Measurements from ENCODE around the gene NLRP11. TPM values are rescaled to one million over a fixed set of nuclear protein-coding genes. Genes with fewer than 3 reads are reported as not detected.

Gene NLRP11
- total RNA-seq, 1 experiment from 2014 or later, result not detected

DNA sequence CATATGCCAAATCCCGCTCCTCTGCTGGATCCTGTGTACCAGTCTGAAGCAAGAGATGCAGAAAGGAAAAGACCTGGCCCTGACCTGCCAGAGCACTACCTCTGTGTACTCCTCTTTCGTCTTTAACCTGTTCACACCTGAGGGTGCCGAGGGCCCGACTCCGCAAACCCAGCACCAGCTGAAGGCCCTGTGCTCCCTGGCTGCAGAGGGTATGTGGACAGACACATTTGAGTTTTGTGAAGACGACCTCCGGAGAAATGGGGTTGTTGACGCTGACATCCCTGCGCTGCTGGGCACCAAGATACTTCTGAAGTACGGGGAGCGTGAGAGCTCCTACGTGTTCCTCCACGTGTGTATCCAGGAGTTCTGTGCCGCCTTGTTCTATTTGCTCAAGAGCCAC lies 26.6 kb upstream of the NLRP11 start:
- Histone ChIP-seq H4K20me1 (ENCODE audit: control insufficient read depth, insufficient read depth, insufficient read length) (no peaks in the 10 kb centered on the region), H4K5ac (ENCODE audit: insufficient read length, low read depth, low read length) (no peak overlapping the region), H3K9ac (ENCODE audit: extremely low read depth, insufficient read length, low read length) (no peak overlapping the region), H2AK5ac (ENCODE audit: insufficient read length, low read length) (no peak overlapping the region), H4K91ac (ENCODE audit: insufficient read length, low read depth, low read length) (no peak overlapping the region), H3K56ac (ENCODE audit: insufficient read length, low read depth, low read length) (no peak overlapping the region), H3K23ac (ENCODE audit: insufficient read length, low read depth, low read length) (no peak overlapping the region), H3K4ac (ENCODE audit: low read depth, low read length) (no peak overlapping the region), H3K79me2 (ENCODE audit: insufficient read depth, low read length) (no peaks in the 10 kb centered on the region), H3K4me1 (ENCODE audit: insufficient read depth, low read length) (no peaks in the 10 kb centered on the region), H2BK20ac (ENCODE audit: low read depth, low read length, poor library complexity, severe bottlenecking) (no peak overlapping the region), H3K23me2 (ENCODE audit: insufficient read length, low read depth, low read length, poor library complexity, severe bottlenecking) (no peaks in the 10 kb centered on the region), H3K27ac (ENCODE audit: insufficient read length, low read depth, low read length) (no peak overlapping the region), H3T11ph (ENCODE audit: low read length) (no peak overlapping the region), H3K14ac (ENCODE audit: insufficient read depth, low read length) (no peak overlapping the region), H2AFZ (ENCODE audit: low read length) (no peak overlapping the region), H3K4me2 (ENCODE audit: insufficient read depth, insufficient read length, low read length) (no peak overlapping the region), H3K27me3 (ENCODE audit: insufficient read depth, low read length) (no peaks in the 10 kb centered on the region), H3K18ac (ENCODE audit: insufficient read length, low read depth, low read length) (no peak overlapping the region), H3K79me1 (ENCODE audit: insufficient read depth, low read depth, low read length, poor library complexity, severe bottlenecking) (no peaks in the 10 kb centered on the region), H2BK12ac (ENCODE audit: insufficient read length, low read depth, low read length) (no peak overlapping the region), H4K8ac (replicated peaks; ENCODE audit: insufficient read length, low read depth, low read length) (no peak overlapping the region), H2BK15ac (ENCODE audit: low read depth, low read length) (no peak overlapping the region), H3K9me3 (ENCODE audit: control insufficient read depth, low read depth, low read length) (peaks cover 90% of the 10 kb centered on the region), H2BK120ac (ENCODE audit: low read depth, low read length, poor library complexity, severe bottlenecking) (no peak overlapping the region), H2BK5ac (ENCODE audit: insufficient read length, low read length) (no peak overlapping the region)
- peaks cover 3% of the 10 kb centered on the region for H3K27me3 Mint-ChIP-seq (ENCODE audit: low read depth)
- no CpG with 5 or more reads among the region's 14 CpGs for WGBS (ENCODE audit: extremely low coverage, insufficient read length, low lambda C conversion rate)
- H3K4me3 Mint-ChIP-seq, result no peak overlapping the region
- peaks cover 5 to 18% (median 10%) of the 10 kb centered on the region in 3 experiments; a peak in 6 of 7 replicates for H3K36me3 Mint-ChIP-seq (ENCODE audit: insufficient read depth in 1 of 3, low read depth in 3 of 3)
- TF ChIP-seq, protein P1, sequence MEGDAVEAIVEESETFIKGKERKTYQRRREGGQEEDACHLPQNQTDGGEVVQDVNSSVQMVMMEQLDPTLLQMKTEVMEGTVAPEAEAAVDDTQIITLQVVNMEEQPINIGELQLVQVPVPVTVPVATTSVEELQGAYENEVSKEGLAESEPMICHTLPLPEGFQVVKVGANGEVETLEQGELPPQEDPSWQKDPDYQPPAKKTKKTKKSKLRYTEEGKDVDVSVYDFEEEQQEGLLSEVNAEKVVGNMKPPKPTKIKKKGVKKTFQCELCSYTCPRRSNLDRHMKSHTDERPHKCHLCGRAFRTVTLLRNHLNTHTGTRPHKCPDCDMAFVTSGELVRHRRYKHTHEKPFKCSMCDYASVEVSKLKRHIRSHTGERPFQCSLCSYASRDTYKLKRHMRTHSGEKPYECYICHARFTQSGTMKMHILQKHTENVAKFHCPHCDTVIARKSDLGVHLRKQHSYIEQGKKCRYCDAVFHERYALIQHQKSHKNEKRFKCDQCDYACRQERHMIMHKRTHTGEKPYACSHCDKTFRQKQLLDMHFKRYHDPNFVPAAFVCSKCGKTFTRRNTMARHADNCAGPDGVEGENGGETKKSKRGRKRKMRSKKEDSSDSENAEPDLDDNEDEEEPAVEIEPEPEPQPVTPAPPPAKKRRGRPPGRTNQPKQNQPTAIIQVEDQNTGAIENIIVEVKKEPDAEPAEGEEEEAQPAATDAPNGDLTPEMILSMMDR (conservative IDR thresholded peaks at IDR 0.05), result no peak
- H3K4me1 Mint-ChIP-seq, result no peaks in the 10 kb centered on the region
- no peak overlapping the region for H3K27ac Mint-ChIP-seq
- no peak for DNase-seq
- H3K9me3 Mint-ChIP-seq, result peaks cover 88 to 93% of the 10 kb centered on the region in 2 experiments

Data from H9 (cell line).